HepG2 (cell line): ENCODE data around the gene ARHGEF40. TPM values are rescaled to one million over a fixed set of nuclear protein-coding genes. Genes with fewer than 3 reads are reported as not detected.

Experiments
- CHD2 ChIP-seq: IDR thresholded peaks from 2 replicates; pipeline ENCODE4 v1.6.1; 2011; ENCODE audit warnings: low read depth, low read length, improper control_type of control experiment
- EED ChIP-seq: sonication (generic); formaldehyde crosslinking; IDR thresholded peaks from 2 replicates; pipeline ENCODE4 v1.5.0; 2020; ENCODE audit warnings: mild to moderate bottlenecking, missing genetic modification reagents
- MLXIP ChIP-seq: sonication (generic); formaldehyde crosslinking; IDR thresholded peaks from 2 replicates; pipeline ENCODE4 v1.9.0; 2021; ENCODE audit warnings: missing genetic modification reagents, borderline replicate concordance
- PRPF4 ChIP-seq: fragments of 200-400 bp; formaldehyde crosslinking; IDR thresholded peaks from 2 replicates; pipeline ENCODE4 v1.6.1; 2016; ENCODE audit warnings: low read length, low read depth; ENCODE audit not compliant: poor library complexity, severe bottlenecking
- SIN3A ChIP-seq: IDR thresholded peaks from 2 replicates; pipeline ENCODE4 v1.6.1; 2011; ENCODE audit warnings: low read depth, mild to moderate bottlenecking, control low read depth, low read length, borderline replicate concordance
- SKI ChIP-seq: fragments of 450-650 bp; IDR thresholded peaks from one replicate; pipeline ENCODE4 v1.6.1; 2018; ENCODE audit warnings: mild to moderate bottlenecking; ENCODE audit not compliant: partially characterized antibody
- TBX3 ChIP-seq: fragments of 450-650 bp; IDR thresholded peaks from 2 replicates; pipeline ENCODE4 v1.6.1; 2017; ENCODE audit warnings: antibody characterized with exemption, mild to moderate bottlenecking, inconsistent platforms, borderline replicate concordance
- THAP11 ChIP-seq: IDR thresholded peaks from 2 replicates; pipeline ENCODE4 v1.6.1; 2016; ENCODE audit warnings: missing biosample characterization, missing genetic modification reagents
- ZHX1 ChIP-seq: sonication (generic); formaldehyde crosslinking; IDR thresholded peaks from 2 replicates; pipeline ENCODE4 v1.8.1; 2022; ENCODE audit warnings: low read depth, mild to moderate bottlenecking, missing genetic modification reagents
- ZNF124 ChIP-seq: sonication (generic); formaldehyde crosslinking; IDR thresholded peaks from 2 replicates; pipeline ENCODE4 v1.4.0; 2020; ENCODE audit warnings: missing genetic modification reagents
- ZNF30 ChIP-seq: sonication (generic); formaldehyde crosslinking; IDR thresholded peaks from 2 replicates; pipeline ENCODE4 v1.5.0; 2020; ENCODE audit warnings: mild to moderate bottlenecking, missing genetic modification reagents
- ZNF331 ChIP-seq: sonication (generic); formaldehyde crosslinking; IDR thresholded peaks from 2 replicates; pipeline ENCODE4 v1.4.0; 2020; ENCODE audit warnings: missing genetic modification reagents
- ZNF451 ChIP-seq: sonication (generic); formaldehyde crosslinking; IDR thresholded peaks from 2 replicates; pipeline ENCODE4 v1.5.0; 2020; ENCODE audit warnings: mild to moderate bottlenecking, missing genetic modification reagents
- ZNF652 ChIP-seq: IDR thresholded peaks from 2 replicates; pipeline ENCODE4 v1.6.1; 2016; ENCODE audit warnings: low read depth, borderline replicate concordance
- ZNF746 ChIP-seq: sonication (generic); formaldehyde crosslinking; IDR thresholded peaks from 2 replicates; pipeline ENCODE4 v1.8.0; 2022; ENCODE audit warnings: mild to moderate bottlenecking, missing genetic modification reagents
- polyA plus RNA-seq, 8 experiments: library from polyadenylated mRNA; depleted of rRNA in 3 of 8; stranded (reverse) in 7 of 8; unstranded in 1 of 8; fragments of >200 nt; fragmentation: Illumina TruSeq in 4 of 8; extraction: Trizol in 4 of 8; gene quantifications; 2 replicates each; pipeline versions ENCODE4 v1.2.1 to v1.2.3, GENCODE V29; 2011 to 2016; ENCODE audit warnings: low read depth in 4 of 8, missing spikeins in 1 of 8, mixed read lengths in 1 of 8; ENCODE audit not compliant: insufficient read depth in 1 of 8
- total RNA-seq, 5 experiments: library from RNA; depleted of rRNA; stranded (reverse); fragments of >200 nt; fragmentation: Illumina TruSeq; extraction: Trizol; gene quantifications; 2 replicates each; pipeline ENCODE4 v1.2.3, GENCODE V29; 2016; ENCODE audit warnings: low read depth in 1 of 5
- TF ChIP-seq, protein P1 (sequence below): sonication (generic); formaldehyde crosslinking; IDR thresholded peaks from 2 replicates; pipeline ENCODE4 v1.8.0; 2022; ENCODE audit warnings: mild to moderate bottlenecking, missing genetic modification reagents, borderline replicate concordance
- TF ChIP-seq, protein P2 (sequence below): sonication (generic); formaldehyde crosslinking; IDR thresholded peaks from 2 replicates; pipeline ENCODE4 v1.4.0; 2020; ENCODE audit warnings: mild to moderate bottlenecking, missing genetic modification reagents
- TF ChIP-seq, protein P3 (sequence below): IDR thresholded peaks from 2 replicates; pipeline ENCODE4 v1.6.1; 2012; ENCODE audit warnings: low read length, improper control_type of control experiment

The ARHGEF40 gene
- total and polyA plus RNA-seq, 2 of the 13 experiments (the other 11 are each of a cell fraction or from before 2014, with no cell fraction given): 28.1 to 78.1 TPM

- TF ChIP-seq ZNF124 (CRISPR knock-in tag) (peak; percentile 57), THAP11 (peak; percentile 97), ZNF451 (CRISPR knock-in tag) (peak; percentile 98), CHD2 (peak; percentile 95), ZNF331 (CRISPR knock-in tag) (peak; percentile 63), ZNF30 (CRISPR knock-in tag) (peak; percentile 87), TBX3 (peak; percentile 67; the same call in 1 of the 2 replicates), ZHX1 (CRISPR knock-in tag) (peak; percentile 95), MLXIP (CRISPR knock-in tag) (peak; percentile 77), ZNF652 (CRISPR knock-in tag) (no peak; the same call in none of the 2 replicates), SKI (peak; percentile 77), EED (peak; percentile 100), ZNF746 (CRISPR knock-in tag) (peak; percentile 94), PRPF4 (no peak), SIN3A (peak; percentile 86)
- TF ChIP-seq, protein P1, sequence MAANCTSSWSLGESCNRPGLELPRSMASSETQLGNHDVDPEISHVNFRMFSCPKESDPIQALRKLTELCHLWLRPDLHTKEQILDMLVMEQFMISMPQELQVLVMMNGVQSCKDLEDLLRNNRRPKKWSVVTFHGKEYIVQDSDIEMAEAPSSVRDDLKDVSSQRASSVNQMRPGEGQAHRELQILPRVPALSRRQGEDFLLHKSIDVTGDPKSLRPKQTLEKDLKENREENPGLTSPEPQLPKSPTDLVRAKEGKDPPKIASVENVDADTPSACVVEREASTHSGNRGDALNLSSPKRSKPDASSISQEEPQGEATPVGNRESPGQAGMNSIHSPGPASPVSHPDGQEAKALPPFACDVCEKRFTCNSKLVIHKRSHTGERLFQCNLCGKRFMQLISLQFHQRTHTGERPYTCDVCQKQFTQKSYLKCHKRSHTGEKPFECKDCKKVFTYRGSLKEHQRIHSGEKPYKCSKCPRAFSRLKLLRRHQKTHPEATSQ (CRISPR knock-in tag): peak; percentile 100
- TF ChIP-seq, protein P2, sequence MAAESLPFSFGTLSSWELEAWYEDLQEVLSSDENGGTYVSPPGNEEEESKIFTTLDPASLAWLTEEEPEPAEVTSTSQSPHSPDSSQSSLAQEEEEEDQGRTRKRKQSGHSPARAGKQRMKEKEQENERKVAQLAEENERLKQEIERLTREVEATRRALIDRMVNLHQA: no peak; the same call in 1 of the 2 replicates
- TF ChIP-seq, protein P3, sequence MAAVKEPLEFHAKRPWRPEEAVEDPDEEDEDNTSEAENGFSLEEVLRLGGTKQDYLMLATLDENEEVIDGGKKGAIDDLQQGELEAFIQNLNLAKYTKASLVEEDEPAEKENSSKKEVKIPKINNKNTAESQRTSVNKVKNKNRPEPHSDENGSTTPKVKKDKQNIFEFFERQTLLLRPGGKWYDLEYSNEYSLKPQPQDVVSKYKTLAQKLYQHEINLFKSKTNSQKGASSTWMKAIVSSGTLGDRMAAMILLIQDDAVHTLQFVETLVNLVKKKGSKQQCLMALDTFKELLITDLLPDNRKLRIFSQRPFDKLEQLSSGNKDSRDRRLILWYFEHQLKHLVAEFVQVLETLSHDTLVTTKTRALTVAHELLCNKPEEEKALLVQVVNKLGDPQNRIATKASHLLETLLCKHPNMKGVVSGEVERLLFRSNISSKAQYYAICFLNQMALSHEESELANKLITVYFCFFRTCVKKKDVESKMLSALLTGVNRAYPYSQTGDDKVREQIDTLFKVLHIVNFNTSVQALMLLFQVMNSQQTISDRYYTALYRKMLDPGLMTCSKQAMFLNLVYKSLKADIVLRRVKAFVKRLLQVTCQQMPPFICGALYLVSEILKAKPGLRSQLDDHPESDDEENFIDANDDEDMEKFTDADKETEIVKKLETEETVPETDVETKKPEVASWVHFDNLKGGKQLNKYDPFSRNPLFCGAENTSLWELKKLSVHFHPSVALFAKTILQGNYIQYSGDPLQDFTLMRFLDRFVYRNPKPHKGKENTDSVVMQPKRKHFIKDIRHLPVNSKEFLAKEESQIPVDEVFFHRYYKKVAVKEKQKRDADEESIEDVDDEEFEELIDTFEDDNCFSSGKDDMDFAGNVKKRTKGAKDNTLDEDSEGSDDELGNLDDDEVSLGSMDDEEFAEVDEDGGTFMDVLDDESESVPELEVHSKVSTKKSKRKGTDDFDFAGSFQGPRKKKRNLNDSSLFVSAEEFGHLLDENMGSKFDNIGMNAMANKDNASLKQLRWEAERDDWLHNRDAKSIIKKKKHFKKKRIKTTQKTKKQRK: no peak; the same call in 1 of the 2 replicates
Measured at GRCh38 chr14:21103710-21104447, 33.8 kb downstream of the ARHGEF40 start (continued).
